ENCODE measurements around the gene BAG2.

- TF ChIP-seq, protein P1, sequence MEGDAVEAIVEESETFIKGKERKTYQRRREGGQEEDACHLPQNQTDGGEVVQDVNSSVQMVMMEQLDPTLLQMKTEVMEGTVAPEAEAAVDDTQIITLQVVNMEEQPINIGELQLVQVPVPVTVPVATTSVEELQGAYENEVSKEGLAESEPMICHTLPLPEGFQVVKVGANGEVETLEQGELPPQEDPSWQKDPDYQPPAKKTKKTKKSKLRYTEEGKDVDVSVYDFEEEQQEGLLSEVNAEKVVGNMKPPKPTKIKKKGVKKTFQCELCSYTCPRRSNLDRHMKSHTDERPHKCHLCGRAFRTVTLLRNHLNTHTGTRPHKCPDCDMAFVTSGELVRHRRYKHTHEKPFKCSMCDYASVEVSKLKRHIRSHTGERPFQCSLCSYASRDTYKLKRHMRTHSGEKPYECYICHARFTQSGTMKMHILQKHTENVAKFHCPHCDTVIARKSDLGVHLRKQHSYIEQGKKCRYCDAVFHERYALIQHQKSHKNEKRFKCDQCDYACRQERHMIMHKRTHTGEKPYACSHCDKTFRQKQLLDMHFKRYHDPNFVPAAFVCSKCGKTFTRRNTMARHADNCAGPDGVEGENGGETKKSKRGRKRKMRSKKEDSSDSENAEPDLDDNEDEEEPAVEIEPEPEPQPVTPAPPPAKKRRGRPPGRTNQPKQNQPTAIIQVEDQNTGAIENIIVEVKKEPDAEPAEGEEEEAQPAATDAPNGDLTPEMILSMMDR (IDR thresholded peaks at IDR 0.05): no peak
- no peak for TF ChIP-seq POLR2A (IDR thresholded peaks at IDR 0.05)
Observed at GRCh38 chr6:57158658-57159057, 13.5 kb upstream of the BAG2 start.

All from suprapubic skin (tissue), 3 donors.